ENCODE measurements around the gene ASB11.
"Not testable (repeated sequence)": the region's sequence is repeated elsewhere in the genome, so short reads cannot be mapped to it uniquely, and the experiment has no call there.

The ASB11 gene

DNA sequence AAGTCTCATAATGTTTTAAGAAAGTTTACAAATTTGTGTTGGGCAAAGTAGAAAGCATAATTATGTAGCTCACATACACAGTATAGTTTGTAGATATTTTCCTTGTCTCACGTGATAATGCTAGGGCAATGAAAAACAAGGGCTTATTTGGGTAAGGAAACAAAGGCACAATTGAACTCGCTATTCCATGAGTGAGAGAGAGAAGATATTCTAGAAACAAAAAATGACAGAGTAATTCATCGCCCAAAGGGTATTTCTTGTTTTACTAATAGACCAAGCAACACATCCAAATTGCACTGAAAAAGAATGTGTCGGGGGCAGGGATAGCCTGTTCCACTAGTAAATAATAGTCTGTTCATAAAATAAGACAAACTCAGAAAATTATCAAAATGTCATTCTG lies 3.6 kb upstream of the ASB11 start:
- FAIRE-seq = no peak

DNA sequence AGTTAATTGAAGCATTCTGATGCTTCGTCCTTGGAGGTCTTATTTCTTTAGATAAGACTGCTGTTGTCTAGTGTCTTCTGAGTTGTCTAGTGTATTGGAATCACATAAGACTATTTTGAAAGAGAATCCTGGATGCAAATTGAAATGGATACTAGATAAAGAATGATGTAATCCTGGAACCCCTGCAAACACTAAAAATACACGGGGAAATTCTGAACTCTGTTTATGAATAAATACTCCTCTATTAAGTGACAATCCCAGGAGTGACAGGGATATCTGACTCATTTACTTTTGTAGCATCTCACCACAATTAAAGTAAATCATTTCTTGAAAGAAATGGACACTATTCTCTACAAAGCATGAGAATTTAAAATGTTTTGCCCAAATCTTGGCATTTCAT lies 968 bp downstream of the ASB11 start:
- no peak for FAIRE-seq

More for the DNA sequence above, 3.6 kb upstream of the ASB11 start:
- TF ChIP-seq SPI1 (IDR thresholded peaks at IDR 0.05; ENCODE audit: low read depth, low read length) (no peak), POLR2A (IDR thresholded peaks at IDR 0.05; ENCODE audit: low read depth, low read length) (no peak), POU2F2 (IDR thresholded peaks at IDR 0.05; ENCODE audit: low read depth, low read length) (no peak), PAX5 (IDR thresholded peaks at IDR 0.05; ENCODE audit: insufficient read depth, low read length, severe bottlenecking) (no peak), POLR2AphosphoS5 (IDR thresholded peaks at IDR 0.05; ENCODE audit: low read depth, low read length) (no peak), TAF1 (IDR thresholded peaks at IDR 0.05; ENCODE audit: low read depth, low read length) (no peak)
- no peak for DNase-seq (ENCODE audit: insufficient read length, low spot score)

DNA sequence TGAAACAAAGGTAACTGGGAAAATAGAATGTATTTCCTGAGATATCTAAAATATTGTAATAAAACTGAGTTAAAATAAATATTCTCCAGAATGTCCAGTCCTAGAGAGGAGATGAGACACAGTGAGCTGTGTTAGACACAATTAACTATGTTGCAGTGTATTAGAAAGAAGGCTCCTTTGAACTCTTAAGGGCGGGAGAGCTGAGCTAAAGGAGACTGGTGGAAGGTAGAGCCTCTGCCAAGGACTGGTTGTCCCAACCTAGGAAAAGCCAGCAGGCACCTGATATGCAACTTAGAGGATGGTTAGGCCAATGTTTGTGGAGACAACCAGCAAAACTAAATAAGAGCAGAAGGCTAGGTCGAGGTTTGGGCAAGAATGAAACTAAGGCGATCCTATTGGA lies 4.3 kb downstream of the ASB11 start:
- FAIRE-seq (no peak), DNase-seq (ENCODE audit: insufficient read length, low spot score) (no peak)
- TF ChIP-seq PAX5 (IDR thresholded peaks at IDR 0.05; ENCODE audit: insufficient read depth, low read length, severe bottlenecking) = no peak
- no peak for TF ChIP-seq SPI1 (IDR thresholded peaks at IDR 0.05; ENCODE audit: low read depth, low read length)
- TF ChIP-seq POU2F2 (IDR thresholded peaks at IDR 0.05; ENCODE audit: low read depth, low read length) = no peak
- TF ChIP-seq TAF1 (IDR thresholded peaks at IDR 0.05; ENCODE audit: low read depth, low read length) = no peak
- TF ChIP-seq POLR2A (IDR thresholded peaks at IDR 0.05; ENCODE audit: low read depth, low read length) = no peak
- TF ChIP-seq POLR2AphosphoS5 (IDR thresholded peaks at IDR 0.05; ENCODE audit: low read depth, low read length) = no peak

More for the DNA sequence above, 968 bp downstream of the ASB11 start:
- DNase-seq (ENCODE audit: insufficient read length, low spot score) = no peak
- TF ChIP-seq TAF1 (IDR thresholded peaks at IDR 0.05; ENCODE audit: low read depth, low read length) (no peak), POLR2A (IDR thresholded peaks at IDR 0.05; ENCODE audit: low read depth, low read length) (no peak), POU2F2 (IDR thresholded peaks at IDR 0.05; ENCODE audit: low read depth, low read length) (no peak), POLR2AphosphoS5 (IDR thresholded peaks at IDR 0.05; ENCODE audit: low read depth, low read length) (no peak), SPI1 (IDR thresholded peaks at IDR 0.05; ENCODE audit: low read depth, low read length) (no peak), PAX5 (IDR thresholded peaks at IDR 0.05; ENCODE audit: insufficient read depth, low read length, severe bottlenecking) (no peak)

DNA sequence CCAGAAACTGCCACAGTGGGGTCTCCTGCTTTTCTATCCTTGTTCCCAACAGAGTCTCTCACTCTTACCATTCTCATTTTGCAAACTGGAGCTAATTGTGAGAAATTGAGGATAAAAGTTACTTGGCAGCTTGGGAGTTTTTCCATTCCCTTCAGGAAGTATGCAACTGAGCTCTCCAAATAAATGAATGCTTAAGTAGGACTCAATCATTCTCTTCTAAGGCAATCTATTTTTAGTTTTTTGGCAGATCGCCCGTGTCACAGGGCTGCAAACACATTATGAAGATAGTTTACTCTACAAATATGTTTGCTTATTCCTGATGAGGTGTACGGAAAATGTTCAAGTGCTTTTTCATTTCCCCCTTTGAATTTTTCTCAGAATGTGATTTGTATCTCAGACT lies 5.3 kb downstream of the ASB11 start:
- FAIRE-seq (no peak), DNase-seq (ENCODE audit: insufficient read length, low spot score) (no peak)
- TF ChIP-seq TAF1 (IDR thresholded peaks at IDR 0.05; ENCODE audit: low read depth, low read length) = no peak
- TF ChIP-seq POLR2A (IDR thresholded peaks at IDR 0.05; ENCODE audit: low read depth, low read length) = no peak
- no peak for TF ChIP-seq SPI1 (IDR thresholded peaks at IDR 0.05; ENCODE audit: low read depth, low read length)
- no peak for TF ChIP-seq POLR2AphosphoS5 (IDR thresholded peaks at IDR 0.05; ENCODE audit: low read depth, low read length)
- no peak for TF ChIP-seq PAX5 (IDR thresholded peaks at IDR 0.05; ENCODE audit: insufficient read depth, low read length, severe bottlenecking)
- no peak for TF ChIP-seq POU2F2 (IDR thresholded peaks at IDR 0.05; ENCODE audit: low read depth, low read length)

DNA sequence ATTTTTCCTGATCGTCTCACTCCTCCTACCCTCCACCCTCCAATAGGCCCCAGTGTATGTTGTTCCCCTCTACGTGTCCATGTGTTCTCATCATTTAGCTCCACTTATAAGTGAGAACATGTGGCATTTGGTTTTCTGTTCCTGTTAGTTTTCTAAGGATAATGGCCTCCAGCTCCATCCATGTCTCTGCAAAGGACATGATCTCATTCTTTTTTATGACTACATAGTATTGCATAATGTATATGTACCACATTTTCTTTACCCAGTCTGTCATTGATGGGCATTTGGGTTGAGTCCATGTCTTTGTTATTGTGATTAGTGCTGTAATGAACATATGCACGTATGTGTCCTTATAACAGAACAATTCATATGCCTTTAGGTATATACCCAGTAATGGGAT lies 9.5 kb downstream of the ASB11 start:
- DNase-seq (ENCODE audit: insufficient read length, low spot score); FAIRE-seq: not testable (repeated sequence)

DNA sequence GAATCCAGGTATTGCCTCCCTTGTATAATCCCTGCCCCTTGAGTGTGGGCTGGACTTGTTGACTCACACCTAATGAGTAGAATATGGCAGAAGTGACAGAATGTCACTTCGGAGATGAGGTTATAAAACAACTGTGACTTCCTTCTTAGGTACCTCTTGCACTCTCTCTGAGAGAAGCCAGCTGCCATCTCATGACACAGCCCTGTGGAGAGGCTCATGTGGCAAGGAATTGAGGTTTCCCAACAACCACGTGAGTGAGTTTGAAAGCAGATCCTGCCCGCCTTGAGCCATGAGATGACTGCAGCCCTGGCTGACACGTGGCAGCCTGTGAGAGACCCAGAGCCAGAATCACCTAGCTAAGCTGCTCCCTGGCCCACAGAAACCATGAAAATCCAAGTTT lies 13.5 kb downstream of the ASB11 start:
- DNase-seq (ENCODE audit: insufficient read length, low spot score) (no peak), FAIRE-seq (no peak)
- TF ChIP-seq POU2F2 (IDR thresholded peaks at IDR 0.05; ENCODE audit: low read depth, low read length) (no peak), TAF1 (IDR thresholded peaks at IDR 0.05; ENCODE audit: low read depth, low read length) (no peak), POLR2AphosphoS5 (IDR thresholded peaks at IDR 0.05; ENCODE audit: low read depth, low read length) (no peak), SPI1 (IDR thresholded peaks at IDR 0.05; ENCODE audit: low read depth, low read length) (no peak), POLR2A (IDR thresholded peaks at IDR 0.05; ENCODE audit: low read depth, low read length) (no peak), PAX5 (IDR thresholded peaks at IDR 0.05; ENCODE audit: insufficient read depth, low read length, severe bottlenecking) (no peak)

DNA sequence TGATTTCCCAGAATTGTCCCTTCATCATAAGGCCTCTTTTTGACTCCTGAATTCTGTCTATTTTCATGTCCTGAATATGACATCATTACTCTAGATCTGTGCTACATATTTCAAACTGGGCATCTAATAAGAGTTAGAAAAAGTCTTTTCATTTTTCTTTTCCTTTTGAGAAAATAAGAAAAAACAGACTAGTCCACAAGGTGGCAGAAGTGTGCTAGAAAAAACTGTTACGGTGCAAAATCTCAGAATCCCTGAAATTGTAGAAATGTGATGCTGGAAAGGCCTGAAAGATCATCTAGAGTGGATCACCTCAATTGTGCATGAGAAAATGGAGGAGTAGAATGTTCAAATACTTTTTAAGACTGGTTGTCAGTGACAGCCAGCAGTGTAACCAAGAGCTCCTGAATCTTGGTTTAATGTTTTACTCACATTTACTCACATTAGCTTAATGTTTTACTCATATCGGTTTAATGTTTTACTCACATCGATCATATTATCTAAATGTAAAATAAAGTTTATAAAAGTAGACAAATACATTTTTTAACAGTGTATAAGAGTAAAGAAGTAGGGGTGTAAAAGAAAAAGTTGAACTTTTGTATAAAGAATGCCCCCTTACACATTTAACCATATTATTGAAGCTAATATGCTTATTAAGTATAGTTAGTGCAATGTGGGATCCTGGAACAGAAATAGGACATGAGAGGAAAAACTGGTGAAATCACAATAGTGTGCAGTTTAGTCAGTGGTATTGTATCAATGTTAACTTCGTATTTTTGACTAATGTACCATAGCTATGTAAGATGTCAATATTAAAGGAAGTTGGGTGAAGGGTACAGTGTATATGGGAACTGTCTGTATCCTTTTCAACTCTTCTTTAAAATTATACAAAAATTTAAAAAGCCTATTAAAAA lies 15.2 kb downstream of the ASB11 start:
- FAIRE-seq (peak; percentile 48), DNase-seq (ENCODE audit: insufficient read length, low spot score) (no peak)
- no peak for TF ChIP-seq PAX5 (IDR thresholded peaks at IDR 0.05; ENCODE audit: insufficient read depth, low read length, severe bottlenecking)
- TF ChIP-seq POLR2A (IDR thresholded peaks at IDR 0.05; ENCODE audit: low read depth, low read length) = no peak

DNA sequence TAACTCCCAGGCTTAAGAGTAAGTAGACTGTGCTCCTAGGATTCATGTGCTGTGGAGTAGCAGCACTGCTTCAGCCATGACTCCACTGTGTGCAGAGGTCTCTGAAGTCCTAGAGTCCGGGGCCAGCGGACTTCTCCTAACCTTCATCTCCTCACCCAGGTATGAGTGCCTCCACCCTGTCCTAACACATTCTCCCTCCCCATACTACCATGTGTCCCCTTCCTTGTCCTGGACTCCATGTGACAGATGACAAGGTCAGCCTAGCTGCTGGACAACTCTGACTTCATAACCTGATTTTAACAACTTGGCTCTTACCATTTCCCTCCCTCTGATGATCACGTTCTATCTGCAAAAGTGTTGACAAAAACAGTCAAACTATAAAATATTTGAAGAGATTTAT lies 16.7 kb downstream of the ASB11 start:
- no peak for FAIRE-seq
- TF ChIP-seq POU2F2 (IDR thresholded peaks at IDR 0.05; ENCODE audit: low read depth, low read length) (no peak), POLR2AphosphoS5 (IDR thresholded peaks at IDR 0.05; ENCODE audit: low read depth, low read length) (no peak), TAF1 (IDR thresholded peaks at IDR 0.05; ENCODE audit: low read depth, low read length) (no peak), PAX5 (IDR thresholded peaks at IDR 0.05; ENCODE audit: insufficient read depth, low read length, severe bottlenecking) (no peak), POLR2A (IDR thresholded peaks at IDR 0.05; ENCODE audit: low read depth, low read length) (no peak), SPI1 (IDR thresholded peaks at IDR 0.05; ENCODE audit: low read depth, low read length) (no peak)
- no peak for DNase-seq (ENCODE audit: insufficient read length, low spot score)

DNA sequence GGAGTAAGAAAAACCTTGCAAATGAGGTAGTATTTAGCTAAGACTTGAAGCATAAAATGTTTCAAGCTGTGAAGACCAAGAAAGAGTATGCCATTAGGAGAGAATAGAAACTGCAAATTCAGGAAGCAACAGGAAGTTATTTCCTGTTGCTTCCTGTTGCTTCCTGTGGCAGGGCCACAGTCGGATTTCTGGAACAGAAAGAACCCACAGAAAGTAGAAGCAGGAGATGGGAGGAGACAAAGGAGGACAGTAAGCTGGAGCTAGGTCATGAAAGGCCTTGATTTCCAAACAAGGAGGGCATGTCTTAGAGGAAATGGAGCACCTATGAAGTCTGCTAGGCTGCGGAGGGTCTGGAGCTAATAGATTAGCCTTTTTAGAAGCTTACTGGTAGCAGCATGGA lies 17.2 kb downstream of the ASB11 start:
- DNase-seq (ENCODE audit: insufficient read length, low spot score) (no peak), FAIRE-seq (no peak)
- TF ChIP-seq SPI1 (IDR thresholded peaks at IDR 0.05; ENCODE audit: low read depth, low read length) (no peak), PAX5 (IDR thresholded peaks at IDR 0.05; ENCODE audit: insufficient read depth, low read length, severe bottlenecking) (no peak), TAF1 (IDR thresholded peaks at IDR 0.05; ENCODE audit: low read depth, low read length) (no peak), POLR2A (IDR thresholded peaks at IDR 0.05; ENCODE audit: low read depth, low read length) (no peak), POU2F2 (IDR thresholded peaks at IDR 0.05; ENCODE audit: low read depth, low read length) (no peak), POLR2AphosphoS5 (IDR thresholded peaks at IDR 0.05; ENCODE audit: low read depth, low read length) (no peak)

DNA sequence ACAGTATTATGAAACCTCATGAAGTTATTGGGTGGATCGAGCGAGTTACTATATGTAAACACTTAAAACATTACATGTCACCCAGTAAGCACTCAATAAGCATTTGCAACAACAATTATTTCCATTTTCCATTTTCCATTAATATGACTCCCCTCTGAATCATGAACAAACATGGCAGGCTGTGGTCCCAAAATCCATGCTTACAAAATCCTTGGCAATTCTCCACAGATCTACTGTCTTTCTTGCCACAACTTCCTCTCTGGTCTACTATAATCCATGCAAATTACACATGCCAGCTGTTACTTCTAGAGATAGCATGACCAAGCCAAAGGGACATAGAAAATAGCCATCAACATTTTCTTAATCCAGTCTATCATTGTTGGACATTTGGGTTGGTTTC lies 22.0 kb downstream of the ASB11 start:
- TF ChIP-seq POU2F2 (IDR thresholded peaks at IDR 0.05; ENCODE audit: low read depth, low read length) (no peak), POLR2A (IDR thresholded peaks at IDR 0.05; ENCODE audit: low read depth, low read length) (no peak), POLR2AphosphoS5 (IDR thresholded peaks at IDR 0.05; ENCODE audit: low read depth, low read length) (no peak), PAX5 (IDR thresholded peaks at IDR 0.05; ENCODE audit: insufficient read depth, low read length, severe bottlenecking) (no peak), TAF1 (IDR thresholded peaks at IDR 0.05; ENCODE audit: low read depth, low read length) (no peak), SPI1 (IDR thresholded peaks at IDR 0.05; ENCODE audit: low read depth, low read length) (no peak)
- FAIRE-seq (no peak), DNase-seq (ENCODE audit: insufficient read length, low spot score) (no peak)
